A549 (cell line): ENCODE results near the gene OSBPL6. TPM values are rescaled to one million over a fixed set of nuclear protein-coding genes. Genes with fewer than 3 reads are reported as not detected.
A peak's percentile ranks its signal among the peaks of the same experiment; 100 is the strongest.

ENCODE experiments used
- ATAC-seq, 2 experiments: fragments of 200-7000 bp in 1 of 2; fragments of >200 bp in 1 of 2; cut with Nextera tagmentation in 1 of 2; cut with Tn5 transposase in 1 of 2; 3 replicates each; pipeline versions ENCODE4 v1.8.0 to v1.9.1; 2018 to 2020; ENCODE audit warnings: mild to moderate bottlenecking in 1 of 2, moderate library complexity in 1 of 2
- CTCF ChIA-PET: fragments of 300-600 bp; sonication (Branson Sonifier 250); formaldehyde crosslinking; extraction: SDS; loops from one replicate; lab custom pipeline; 2021; ENCODE audit warnings: antibody characterized with exemption, inconsistent platforms; lab: Yijun Ruan, JAX
- POLR2A ChIA-PET: fragments of 350-600 bp; formaldehyde crosslinking; extraction: SDS; loops from one replicate; lab custom pipeline; 2021; ENCODE audit warnings: antibody characterized with exemption, inconsistent platforms; lab: Yijun Ruan, JAX
- DNase-seq, 2 experiments: peaks; one replicate each; pipeline versions ENCODE4 v3.0.0 to v3.0.0-alpha.2; 2011 to 2016; ENCODE audit warnings: low read depth in 1 of 2, low spot score in 1 of 2
- FAIRE-seq: peaks from 2 replicates; lab custom pipeline; 2011; peaks lifted over from hg19 to GRCh38; lab: Jason Lieb, UNC
- H3K27ac ChIP-seq, 2 experiments: fragments of >200 bp; sonication (Bioruptor Twin); formaldehyde crosslinking; 3 replicates each; pipeline ENCODE4 v1.5.1; 2016 to 2017
- H3K4me1 ChIP-seq: fragments of >200 bp; sonication (Bioruptor Twin); formaldehyde crosslinking; 3 replicates; pipeline ENCODE4 v1.6.1; 2016
- H3K4me2 ChIP-seq: fragments of >200 bp; sonication (Bioruptor Twin); formaldehyde crosslinking; 3 replicates; pipeline ENCODE4 v1.6.1; 2016
- H3K4me3 ChIP-seq: fragments of >200 bp; sonication (Bioruptor Twin); formaldehyde crosslinking; 3 replicates; pipeline ENCODE4 v1.5.1; 2016
- H3K9me3 ChIP-seq: fragments of >200 bp; sonication (Bioruptor Twin); formaldehyde crosslinking; 3 replicates; pipeline ENCODE4 v1.6.1; 2016
- BHLHE40 ChIP-seq: IDR thresholded peaks from 2 replicates; pipeline ENCODE4 v1.6.1; 2012; ENCODE audit warnings: low read depth, low read length, inconsistent platforms
- EP300 ChIP-seq, 2 experiments: fragments of >200 bp; sonication (Bioruptor Twin); formaldehyde crosslinking; IDR thresholded peaks; 2 replicates in 1 of 2; 3 replicates in 1 of 2; pipeline ENCODE4 v1.6.1; 2016 to 2017
- ESRRA ChIP-seq: fragments of 150-350 bp; IDR thresholded peaks from 2 replicates; pipeline ENCODE4 v1.6.1; 2014; ENCODE audit warnings: mild to moderate bottlenecking, low read length, borderline replicate concordance
- FOSB ChIP-seq: fragments of 250-450 bp; sonication (Bioruptor Pico); IDR thresholded peaks from 2 replicates; pipeline ENCODE4 v1.5.0; 2020; ENCODE audit warnings: mild to moderate bottlenecking, moderate library complexity
- FOSL2 ChIP-seq, 2 experiments: fragments of 450-650 bp in 1 of 2; fragments of >200 bp in 1 of 2; sonication (Bioruptor Twin) in 1 of 2; formaldehyde crosslinking; IDR thresholded peaks; 2 replicates each; pipeline versions ENCODE4 v1.5.0 to v1.6.1; 2016 to 2020; ENCODE audit warnings: mild to moderate bottlenecking in 1 of 2, moderate library complexity in 1 of 2
- HDAC2 ChIP-seq: fragments of 200-600 bp; sonication (generic); IDR thresholded peaks from 2 replicates; pipeline ENCODE4 v1.6.1; 2016
- HOXB13 ChIP-seq: fragments of 250-450 bp; sonication (Bioruptor Pico); IDR thresholded peaks from 2 replicates; pipeline ENCODE4 v1.5.0; 2020; ENCODE audit warnings: low read depth, mild to moderate bottlenecking, moderate library complexity
- HOXB5 ChIP-seq: fragments of 250-450 bp; sonication (Bioruptor Pico); IDR thresholded peaks from 2 replicates; pipeline ENCODE4 v1.5.0; 2020; ENCODE audit warnings: mild to moderate bottlenecking, moderate library complexity
- JUN ChIP-seq, 2 experiments: fragments of >200 bp; sonication (Bioruptor Twin); formaldehyde crosslinking; IDR thresholded peaks; 2 replicates in 1 of 2; 3 replicates in 1 of 2; pipeline ENCODE4 v1.6.1; 2016 to 2017
- JUNB ChIP-seq: fragments of >200 bp; sonication (Bioruptor Twin); formaldehyde crosslinking; IDR thresholded peaks from 2 replicates; pipeline ENCODE4 v1.6.1; 2016
- MAFK ChIP-seq: fragments of 450-650 bp; IDR thresholded peaks from 2 replicates; pipeline ENCODE4 v1.6.1; 2014; ENCODE audit not compliant: partially characterized antibody
- MYC ChIP-seq: IDR thresholded peaks from 2 replicates; pipeline ENCODE4 v1.6.1; 2012; ENCODE audit warnings: mild to moderate bottlenecking, inconsistent platforms, low read length, improper control_type of control experiment, borderline replicate concordance
- PHF8 ChIP-seq: fragments of 200-600 bp; sonication (generic); IDR thresholded peaks from 2 replicates; pipeline ENCODE4 v1.6.1; 2016; ENCODE audit warnings: low read depth, mild to moderate bottlenecking, antibody characterized with exemption, moderate library complexity, borderline replicate concordance
- POLR2A ChIP-seq: IDR thresholded peaks from 2 replicates; pipeline ENCODE4 v1.6.1; 2012; ENCODE audit warnings: mild to moderate bottlenecking, low read length
- RFX5 ChIP-seq: fragments of 450-650 bp; IDR thresholded peaks from 2 replicates; pipeline ENCODE4 v1.7.1; 2014; ENCODE audit warnings: antibody characterized with exemption, mild to moderate bottlenecking, moderate library complexity
- RNF2 ChIP-seq: fragments of 200-600 bp; sonication (generic); IDR thresholded peaks from 2 replicates; pipeline ENCODE4 v1.6.1; 2016; ENCODE audit warnings: low read depth, mild to moderate bottlenecking, antibody characterized with exemption, moderate library complexity, borderline replicate concordance
- whole genome bisulfite sequencing: methylation state at CpG from one replicate; pipeline ENCODE4 v1.1.6; 2017; ENCODE audit errors: missing lambda C conversion rate; 5-methylcytosine and 5-hydroxymethylcytosine counted together
- polyA plus RNA-seq, 4 experiments: library from polyadenylated mRNA; depleted of rRNA in 3 of 4; stranded (reverse); fragments of >200 nt; fragmentation: RNase III in 1 of 4; extraction: RNeasy Plus Mini Kit Qiagen cat#74134 plus additional on column Dnase treatment in 1 of 4; gene quantifications; 2 replicates in 3 of 4; 3 replicates in 1 of 4; pipeline ENCODE4 v1.2.3, GENCODE V29; 2011 to 2017
- TF ChIP-seq, protein P1 (sequence below): IDR thresholded peaks from 2 replicates; pipeline ENCODE4 v1.6.1; 2012
- TF ChIP-seq, protein P2 (sequence below): fragments of 200-600 bp; sonication (generic); IDR thresholded peaks from 2 replicates; pipeline ENCODE4 v1.6.1; 2016; ENCODE audit warnings: antibody characterized with exemption, mild to moderate bottlenecking, moderate library complexity
- TF ChIP-seq, protein P3 (sequence below): fragments of 250-450 bp; sonication (Bioruptor Pico); IDR thresholded peaks from 2 replicates; pipeline ENCODE4 v1.5.0; 2020; ENCODE audit warnings: low read depth, mild to moderate bottlenecking, moderate library complexity
- TF ChIP-seq, protein P4 (sequence below): fragments of 250-450 bp; sonication (Bioruptor Pico); IDR thresholded peaks from 2 replicates; pipeline ENCODE4 v1.5.0; 2021; ENCODE audit warnings: mild to moderate bottlenecking, moderate library complexity, borderline replicate concordance
- TF ChIP-seq, protein P5 (sequence below): IDR thresholded peaks from 2 replicates; pipeline ENCODE4 v1.6.1; 2012

Gene OSBPL6
- polyA plus RNA-seq, 2 of the 4 experiments (the other 2 are of a cell fraction) = 2.9 to 8.2 TPM

DNA sequence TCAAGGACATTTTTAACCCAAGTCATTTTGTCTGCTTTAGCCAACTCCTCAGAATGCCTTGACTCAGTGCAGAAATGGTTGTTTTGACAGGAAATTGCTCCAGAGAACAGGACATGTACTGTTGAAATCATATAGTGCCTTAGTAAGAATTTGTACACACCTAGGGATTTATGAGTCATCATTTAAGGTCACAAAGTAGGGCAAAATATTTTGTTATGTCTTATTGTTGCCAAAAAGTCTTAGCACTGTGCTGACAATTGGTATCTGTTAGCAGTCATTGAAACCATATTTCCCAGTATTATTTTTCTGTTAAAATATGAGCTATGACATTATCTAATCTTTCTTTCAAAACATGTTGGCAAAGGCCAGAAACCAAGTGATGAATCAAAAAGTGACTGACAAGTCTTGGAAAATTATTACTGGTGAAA is 104.5 kb downstream of the OSBPL6 start:
- ChIA-PET POLR2A (no interaction called here), CTCF (interaction anchor here (0.6 kb wide), 1 partner anchor 44 kb away, joined by 4 read pairs; no protein-coding TSS in a partner anchor)
- FAIRE-seq (no peak), DNase-seq (no peak), ATAC-seq (no peak)
- 0 out of 3 replicates have a peak, but pooled peaks cover 4% of the 10 kb centered on the region for H3K4me1 ChIP-seq
- TF ChIP-seq, protein P1, sequence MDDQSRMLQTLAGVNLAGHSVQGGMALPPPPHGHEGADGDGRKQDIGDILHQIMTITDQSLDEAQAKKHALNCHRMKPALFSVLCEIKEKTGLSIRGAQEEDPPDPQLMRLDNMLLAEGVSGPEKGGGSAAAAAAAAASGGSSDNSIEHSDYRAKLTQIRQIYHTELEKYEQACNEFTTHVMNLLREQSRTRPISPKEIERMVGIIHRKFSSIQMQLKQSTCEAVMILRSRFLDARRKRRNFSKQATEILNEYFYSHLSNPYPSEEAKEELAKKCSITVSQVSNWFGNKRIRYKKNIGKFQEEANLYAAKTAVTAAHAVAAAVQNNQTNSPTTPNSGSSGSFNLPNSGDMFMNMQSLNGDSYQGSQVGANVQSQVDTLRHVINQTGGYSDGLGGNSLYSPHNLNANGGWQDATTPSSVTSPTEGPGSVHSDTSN = no peak
- TF ChIP-seq POLR2A (no peak), HDAC2 (no peak), ESRRA (no peak), FOSL2 (IDR thresholded peaks at IDR 0.05) (no peak), FOSL2 (CRISPR knock-in tag; IDR thresholded peaks at IDR 0.05) (peak; percentile 55), MYC (no peak), JUN (IDR thresholded peaks at IDR 0.05) (no peak)
- TF ChIP-seq, protein P2, sequence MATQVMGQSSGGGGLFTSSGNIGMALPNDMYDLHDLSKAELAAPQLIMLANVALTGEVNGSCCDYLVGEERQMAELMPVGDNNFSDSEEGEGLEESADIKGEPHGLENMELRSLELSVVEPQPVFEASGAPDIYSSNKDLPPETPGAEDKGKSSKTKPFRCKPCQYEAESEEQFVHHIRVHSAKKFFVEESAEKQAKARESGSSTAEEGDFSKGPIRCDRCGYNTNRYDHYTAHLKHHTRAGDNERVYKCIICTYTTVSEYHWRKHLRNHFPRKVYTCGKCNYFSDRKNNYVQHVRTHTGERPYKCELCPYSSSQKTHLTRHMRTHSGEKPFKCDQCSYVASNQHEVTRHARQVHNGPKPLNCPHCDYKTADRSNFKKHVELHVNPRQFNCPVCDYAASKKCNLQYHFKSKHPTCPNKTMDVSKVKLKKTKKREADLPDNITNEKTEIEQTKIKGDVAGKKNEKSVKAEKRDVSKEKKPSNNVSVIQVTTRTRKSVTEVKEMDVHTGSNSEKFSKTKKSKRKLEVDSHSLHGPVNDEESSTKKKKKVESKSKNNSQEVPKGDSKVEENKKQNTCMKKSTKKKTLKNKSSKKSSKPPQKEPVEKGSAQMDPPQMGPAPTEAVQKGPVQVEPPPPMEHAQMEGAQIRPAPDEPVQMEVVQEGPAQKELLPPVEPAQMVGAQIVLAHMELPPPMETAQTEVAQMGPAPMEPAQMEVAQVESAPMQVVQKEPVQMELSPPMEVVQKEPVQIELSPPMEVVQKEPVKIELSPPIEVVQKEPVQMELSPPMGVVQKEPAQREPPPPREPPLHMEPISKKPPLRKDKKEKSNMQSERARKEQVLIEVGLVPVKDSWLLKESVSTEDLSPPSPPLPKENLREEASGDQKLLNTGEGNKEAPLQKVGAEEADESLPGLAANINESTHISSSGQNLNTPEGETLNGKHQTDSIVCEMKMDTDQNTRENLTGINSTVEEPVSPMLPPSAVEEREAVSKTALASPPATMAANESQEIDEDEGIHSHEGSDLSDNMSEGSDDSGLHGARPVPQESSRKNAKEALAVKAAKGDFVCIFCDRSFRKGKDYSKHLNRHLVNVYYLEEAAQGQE = no peak
- no peaks in the 10 kb centered on the region for H3K9me3 ChIP-seq
- H3K27ac ChIP-seq = no peak overlapping the region
- peak overlapping the region; percentile 18; the same call in 1 of the 3 replicates for H3K4me2 ChIP-seq
- H3K4me3 ChIP-seq = no peak overlapping the region

DNA sequence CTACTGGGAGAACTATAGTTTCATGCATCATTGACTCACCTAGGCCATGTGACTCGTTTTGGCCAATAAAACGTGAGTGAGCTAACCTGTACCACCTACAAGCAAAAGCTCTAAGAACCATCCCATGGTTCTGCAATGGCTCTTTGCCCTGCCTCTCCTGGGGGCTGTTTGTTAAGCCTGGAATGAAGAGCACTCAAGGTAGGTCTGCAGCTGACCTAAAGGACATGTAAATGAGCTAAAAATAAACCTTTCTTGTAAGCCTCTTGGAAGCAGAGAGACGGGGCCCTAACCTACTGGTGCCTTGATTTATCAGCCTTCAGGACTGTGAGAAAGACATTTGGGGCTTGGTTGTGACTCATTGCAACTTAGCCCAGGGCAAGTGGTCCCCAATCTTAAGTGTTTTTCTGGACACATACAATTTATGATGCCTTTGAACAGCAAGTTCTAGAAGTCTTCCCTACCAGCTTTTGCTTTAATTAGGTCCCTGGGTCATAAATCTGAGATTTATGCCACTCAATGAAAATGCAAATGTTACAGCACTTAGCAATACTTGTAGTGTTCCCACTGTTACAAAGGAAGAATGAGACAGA is 107.4 kb downstream of the OSBPL6 start:
- no peak for FAIRE-seq
- Histone ChIP-seq H3K27ac (no peak overlapping the region), H3K4me3 (no peak overlapping the region), H3K4me1 (0 out of 3 replicates have a peak, but pooled peaks cover 4% of the 10 kb centered on the region)
- CTCF ChIA-PET = no interaction called here
- TF ChIP-seq PHF8 (no peak), HOXB13 (CRISPR knock-in tag) (no peak), JUNB (no peak), HDAC2 (no peak), HOXB5 (no peak), FOSB (no peak), EP300 (IDR thresholded peaks at IDR 0.05) (no peak), FOSL2 (IDR thresholded peaks at IDR 0.05) (no peak), FOSL2 (CRISPR knock-in tag; IDR thresholded peaks at IDR 0.05) (no peak), BHLHE40 (no peak), RFX5 (no peak), JUN (IDR thresholded peaks at IDR 0.05) (no peak), MAFK (no peak), RNF2 (no peak), POLR2A (no peak)
- TF ChIP-seq, protein P1 = no peak
- TF ChIP-seq, protein P3, sequence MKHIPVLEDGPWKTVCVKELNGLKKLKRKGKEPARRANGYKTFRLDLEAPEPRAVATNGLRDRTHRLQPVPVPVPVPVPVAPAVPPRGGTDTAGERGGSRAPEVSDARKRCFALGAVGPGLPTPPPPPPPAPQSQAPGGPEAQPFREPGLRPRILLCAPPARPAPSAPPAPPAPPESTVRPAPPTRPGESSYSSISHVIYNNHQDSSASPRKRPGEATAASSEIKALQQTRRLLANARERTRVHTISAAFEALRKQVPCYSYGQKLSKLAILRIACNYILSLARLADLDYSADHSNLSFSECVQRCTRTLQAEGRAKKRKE = no peak
- TF ChIP-seq, protein P4, sequence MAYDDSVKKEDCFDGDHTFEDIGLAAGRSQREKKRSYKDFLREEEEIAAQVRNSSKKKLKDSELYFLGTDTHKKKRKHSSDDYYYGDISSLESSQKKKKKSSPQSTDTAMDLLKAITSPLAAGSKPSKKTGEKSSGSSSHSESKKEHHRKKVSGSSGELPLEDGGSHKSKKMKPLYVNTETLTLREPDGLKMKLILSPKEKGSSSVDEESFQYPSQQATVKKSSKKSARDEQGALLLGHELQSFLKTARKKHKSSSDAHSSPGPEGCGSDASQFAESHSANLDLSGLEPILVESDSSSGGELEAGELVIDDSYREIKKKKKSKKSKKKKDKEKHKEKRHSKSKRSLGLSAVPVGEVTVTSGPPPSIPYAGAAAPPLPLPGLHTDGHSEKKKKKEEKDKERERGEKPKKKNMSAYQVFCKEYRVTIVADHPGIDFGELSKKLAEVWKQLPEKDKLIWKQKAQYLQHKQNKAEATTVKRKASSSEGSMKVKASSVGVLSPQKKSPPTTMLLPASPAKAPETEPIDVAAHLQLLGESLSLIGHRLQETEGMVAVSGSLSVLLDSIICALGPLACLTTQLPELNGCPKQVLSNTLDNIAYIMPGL (CRISPR knock-in tag) = no peak
- TF ChIP-seq, protein P5, sequence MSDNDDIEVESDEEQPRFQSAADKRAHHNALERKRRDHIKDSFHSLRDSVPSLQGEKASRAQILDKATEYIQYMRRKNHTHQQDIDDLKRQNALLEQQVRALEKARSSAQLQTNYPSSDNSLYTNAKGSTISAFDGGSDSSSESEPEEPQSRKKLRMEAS = no peak
- TF ChIP-seq, all 56 proteins: peak for 0
- POLR2A ChIA-PET = no interaction called here
- no peak for DNase-seq
- 51% methylated on average over 3 of the region's 3 CpGs for WGBS
- no peak for ATAC-seq
- Histone ChIP-seq H3K4me2 (no peak overlapping the region), H3K9me3 (no peaks in the 10 kb centered on the region)
